HG03108 (cell line): Measurements from ENCODE around the gene SELPLG.
"Not testable (repeated sequence)": the region's sequence is repeated elsewhere in the genome, so short reads cannot be mapped to it uniquely, and the experiment has no call there.

Experiments
- ATAC-seq: cut with Tn5 transposase; IDR thresholded peaks from one replicate; pipeline ENCODE4 v1.9.1; 2021; ENCODE audit warnings: moderate library complexity; ENCODE audit not compliant: unreplicated experiment

SELPLG gene

GRCh38 chr12:108633534-108634248, at the start of gene SELPLG:
Gene SELPLG (minus strand): TSS chr12:108633894. CDS start chr12:108624307, 9,587 bp downstream.
- peak; percentile 49 for ATAC-seq

GRCh38 chr12:108681317-108681716, 47.6 kb upstream of the SELPLG start:
- ATAC-seq, result no peak

GRCh38 chr12:108679106-108679681, 45.5 kb upstream of the SELPLG start:
- ATAC-seq, result no peak

GRCh38 chr12:108678104-108678730, 44.5 kb upstream of the SELPLG start:
- no peak for ATAC-seq

GRCh38 chr12:108677381-108677780, 43.7 kb upstream of the SELPLG start:
- ATAC-seq, result no peak

GRCh38 chr12:108676707-108677106, 43.0 kb upstream of the SELPLG start:
- ATAC-seq, result no peak

- ATAC-seq, result no peak
Observed at GRCh38 chr12:108675792-108676191, 42.1 kb upstream of the SELPLG start.

- no peak for ATAC-seq
Observed at GRCh38 chr12:108672054-108672453, 38.4 kb upstream of the SELPLG start.

GRCh38 chr12:108671110-108671509, 37.4 kb upstream of the SELPLG start:
- no peak for ATAC-seq

GRCh38 chr12:108670066-108670631, 36.5 kb upstream of the SELPLG start:
- no peak for ATAC-seq

- ATAC-seq, result no peak
Observed at GRCh38 chr12:108668542-108668941, 34.8 kb upstream of the SELPLG start.

- ATAC-seq, result no peak
Observed at GRCh38 chr12:108668063-108668462, 34.4 kb upstream of the SELPLG start.

- ATAC-seq, result no peak
Observed at GRCh38 chr12:108667349-108667748, 33.7 kb upstream of the SELPLG start.

GRCh38 chr12:108666401-108666881, 32.7 kb upstream of the SELPLG start:
- ATAC-seq, result no peak

- no peak for ATAC-seq
Observed at GRCh38 chr12:108665608-108666202, 32.0 kb upstream of the SELPLG start.

- peak; percentile 71 for ATAC-seq
Observed at GRCh38 chr12:108664338-108665258, 30.9 kb upstream of the SELPLG start.

- ATAC-seq, result no peak
Observed at GRCh38 chr12:108663324-108664015, 29.8 kb upstream of the SELPLG start.

GRCh38 chr12:108658115-108658514, 24.4 kb upstream of the SELPLG start:
- not testable (repeated sequence) for ATAC-seq

- no peak for ATAC-seq
Observed at GRCh38 chr12:108657130-108657745, 23.5 kb upstream of the SELPLG start.
